GM19467 (cell line): ENCODE data around the gene TPRA1.
"Not testable (repeated sequence)": the region's sequence is repeated elsewhere in the genome, so short reads cannot be mapped to it uniquely, and the experiment has no call there.

Source experiments
- ATAC-seq: cut with Tn5 transposase; IDR thresholded peaks from one replicate; pipeline ENCODE4 v1.9.1; 2021; ENCODE audit warnings: mild to moderate bottlenecking, moderate library complexity; ENCODE audit not compliant: unreplicated experiment

TPRA1 gene

GRCh38 chr3:127616836-127617605 is 26.5 kb upstream of the TPRA1 start:
- ATAC-seq, result no peak

GRCh38 chr3:127615631-127616305 is 25.2 kb upstream of the TPRA1 start:
- no peak for ATAC-seq

DNA sequence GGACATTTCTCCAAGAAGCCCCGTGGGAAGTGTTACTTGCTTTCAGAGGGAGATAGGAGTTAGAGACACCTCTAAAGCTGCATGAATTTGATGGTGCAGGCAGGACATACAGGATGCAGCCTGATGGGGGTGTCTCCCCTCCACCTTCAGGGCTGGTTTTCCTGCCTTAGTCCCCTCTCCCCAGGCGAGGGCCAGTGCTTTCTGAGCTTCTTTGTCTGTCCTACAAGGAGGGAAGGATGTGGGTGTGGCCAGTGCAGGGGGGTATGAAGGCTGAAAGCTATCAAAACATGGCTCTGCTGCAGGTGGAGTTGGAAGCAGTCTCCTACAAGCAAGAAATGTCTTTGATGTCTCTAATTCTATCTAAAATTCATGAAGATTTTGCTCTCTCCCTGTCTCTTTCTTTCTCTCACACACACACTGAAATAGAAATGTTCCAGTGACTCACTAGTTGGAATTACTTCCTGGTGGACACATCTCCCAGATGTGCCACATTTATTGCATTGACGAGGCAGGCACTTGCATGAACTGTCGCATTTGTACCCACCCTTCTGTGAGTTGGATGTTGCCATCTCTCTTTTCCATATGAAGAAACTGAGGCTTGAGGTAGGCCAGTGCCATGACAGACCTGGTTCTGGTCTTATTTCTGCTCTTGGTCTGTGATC is 24.5 kb upstream of the TPRA1 start:
- ATAC-seq, result no peak

DNA sequence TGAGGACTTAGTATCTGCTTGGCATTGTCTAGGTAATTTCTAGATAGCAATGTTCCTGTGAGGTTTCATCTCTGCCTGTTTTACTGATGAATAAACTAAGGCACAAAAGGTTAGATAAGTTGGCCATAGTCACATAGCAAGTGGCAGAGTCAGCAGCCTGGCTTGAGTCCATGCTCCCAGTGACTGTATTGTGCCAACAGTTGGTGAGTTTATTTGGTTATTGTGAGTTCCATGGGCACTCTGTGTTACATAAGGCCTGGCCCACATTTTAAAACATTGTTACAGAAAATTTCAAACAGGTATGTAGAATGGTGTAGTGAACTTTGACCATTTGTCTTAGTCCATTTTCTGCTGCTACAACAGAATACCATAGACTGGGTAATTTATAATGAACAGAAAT is 22.9 kb upstream of the TPRA1 start:
- no peak for ATAC-seq

- no peak for ATAC-seq
Measured at GRCh38 chr3:127612966-127613365, 22.4 kb upstream of the TPRA1 start.

DNA sequence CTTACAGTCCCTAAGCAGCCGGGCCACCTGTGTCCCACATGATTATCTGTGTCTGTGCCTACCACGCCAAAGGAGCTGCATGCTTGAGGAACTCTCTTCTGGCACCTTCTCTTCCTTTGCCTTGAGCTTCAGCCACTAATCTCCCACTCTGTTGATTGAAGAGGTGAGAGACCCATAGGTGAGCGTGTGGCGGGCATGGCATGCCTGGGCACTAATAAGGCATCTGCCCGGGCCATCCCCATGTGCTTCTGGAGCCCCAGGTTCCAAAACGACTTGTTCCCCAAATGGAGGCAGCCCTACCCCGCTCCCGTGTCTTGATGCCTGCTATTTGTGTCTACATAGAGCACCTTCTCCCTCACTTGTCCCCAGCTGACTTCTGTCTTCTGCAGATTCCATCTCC is 20.7 kb upstream of the TPRA1 start:
- ATAC-seq, result no peak

DNA sequence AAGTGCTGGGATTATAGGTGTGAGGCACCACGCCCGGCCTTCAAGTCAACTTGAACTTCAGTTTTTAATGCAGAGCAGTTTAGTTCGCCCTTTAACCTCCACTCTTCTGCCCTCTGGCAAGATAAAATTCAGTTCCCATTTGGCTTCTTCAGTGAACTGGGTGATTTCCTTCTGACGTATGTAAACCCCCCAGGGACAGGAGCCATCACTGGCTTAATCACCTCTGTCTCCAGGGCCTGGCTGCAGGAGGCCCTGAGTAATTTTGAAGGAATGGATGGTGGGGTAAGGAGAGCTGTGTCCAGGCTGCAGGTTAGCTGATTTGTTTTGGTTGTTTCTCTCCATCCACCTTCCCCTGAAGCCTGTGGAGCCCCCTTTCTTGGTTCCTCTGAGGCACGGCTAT is 19.6 kb upstream of the TPRA1 start:
- no peak for ATAC-seq

DNA sequence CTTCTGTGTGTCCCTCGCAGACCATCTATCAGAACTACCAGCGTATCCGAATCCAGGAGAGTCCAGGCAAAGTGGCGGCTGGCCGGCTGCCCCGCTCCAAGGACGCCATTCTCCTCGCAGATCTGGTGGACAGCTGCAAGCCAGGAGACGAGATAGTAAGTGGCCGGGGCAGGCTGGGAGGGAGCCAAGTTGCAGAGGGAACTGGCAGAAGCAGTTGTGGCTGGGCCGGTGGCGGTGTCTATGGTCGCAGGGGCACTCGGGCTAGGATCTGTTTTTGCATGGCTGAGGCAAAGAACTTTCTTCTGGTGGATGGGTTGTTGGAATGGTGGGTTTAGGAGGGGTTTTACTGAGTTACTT is 17.8 kb upstream of the TPRA1 start:
- no peak for ATAC-seq

- no peak for ATAC-seq
Measured at GRCh38 chr3:127607675-127608361, 17.3 kb upstream of the TPRA1 start.

DNA sequence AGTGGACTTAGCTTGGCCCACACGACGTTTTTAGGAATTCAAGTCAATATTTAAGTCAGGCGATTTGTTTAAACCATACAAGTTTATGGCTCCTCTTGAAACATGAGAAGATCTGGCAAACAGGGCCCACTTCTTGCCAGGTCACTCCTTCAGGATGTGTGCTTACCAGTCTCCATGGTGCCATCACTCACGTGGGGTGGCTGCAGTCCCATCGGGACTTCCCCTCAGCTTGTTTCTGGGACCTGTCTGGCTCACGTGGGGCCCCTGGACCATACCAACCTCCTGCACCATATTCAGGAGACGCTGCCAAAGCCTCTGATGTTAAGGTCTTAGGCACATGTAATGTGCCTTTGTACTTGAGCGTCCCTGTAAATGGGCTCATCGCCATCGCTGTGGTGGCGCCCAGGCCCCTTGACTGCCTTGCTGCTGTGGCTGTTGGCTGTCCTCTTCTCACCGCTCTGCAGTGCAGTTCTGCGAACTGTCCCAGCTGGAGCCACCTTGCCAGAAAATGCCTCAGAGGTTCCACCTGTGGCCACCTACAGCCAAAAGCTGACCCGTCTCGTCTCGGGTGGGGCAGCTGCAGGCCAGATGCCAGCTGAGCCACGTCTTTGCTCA is 16.6 kb upstream of the TPRA1 start:
- ATAC-seq, result no peak

DNA sequence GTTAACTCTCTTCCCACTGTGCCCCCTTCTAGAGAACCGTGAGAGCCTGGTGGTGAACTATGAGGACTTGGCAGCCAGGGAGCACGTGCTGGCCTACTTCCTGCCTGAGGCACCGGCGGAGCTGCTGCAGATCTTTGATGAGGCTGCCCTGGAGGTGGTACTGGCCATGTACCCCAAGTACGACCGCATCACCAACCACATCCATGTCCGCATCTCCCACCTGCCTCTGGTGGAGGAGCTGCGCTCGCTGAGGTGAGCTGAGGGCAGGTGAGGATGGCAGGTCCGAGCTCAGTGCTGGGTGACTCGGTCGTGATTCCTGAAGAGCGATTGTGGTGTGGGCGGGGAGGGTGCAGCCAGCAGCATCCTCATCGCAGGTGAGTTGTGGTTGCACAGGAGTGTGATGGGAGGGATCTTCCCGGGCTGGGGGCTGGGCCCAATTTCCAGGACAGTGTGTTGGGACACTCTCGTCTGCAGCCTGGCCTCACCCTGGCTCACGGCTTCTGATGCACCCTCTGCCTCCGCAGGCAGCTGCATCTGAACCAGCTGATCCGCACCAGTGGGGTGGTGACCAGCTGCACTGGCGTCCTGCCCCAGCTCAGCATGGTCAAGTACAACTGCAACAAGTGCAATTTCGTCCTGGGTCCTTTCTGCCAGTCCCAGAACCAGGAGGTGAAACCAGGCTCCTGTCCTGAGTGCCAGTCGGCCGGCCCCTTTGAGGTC is 15.7 kb upstream of the TPRA1 start:
- ATAC-seq, result no peak

- not testable (repeated sequence) for ATAC-seq
Measured at GRCh38 chr3:127605547-127605946, 15.0 kb upstream of the TPRA1 start.

DNA sequence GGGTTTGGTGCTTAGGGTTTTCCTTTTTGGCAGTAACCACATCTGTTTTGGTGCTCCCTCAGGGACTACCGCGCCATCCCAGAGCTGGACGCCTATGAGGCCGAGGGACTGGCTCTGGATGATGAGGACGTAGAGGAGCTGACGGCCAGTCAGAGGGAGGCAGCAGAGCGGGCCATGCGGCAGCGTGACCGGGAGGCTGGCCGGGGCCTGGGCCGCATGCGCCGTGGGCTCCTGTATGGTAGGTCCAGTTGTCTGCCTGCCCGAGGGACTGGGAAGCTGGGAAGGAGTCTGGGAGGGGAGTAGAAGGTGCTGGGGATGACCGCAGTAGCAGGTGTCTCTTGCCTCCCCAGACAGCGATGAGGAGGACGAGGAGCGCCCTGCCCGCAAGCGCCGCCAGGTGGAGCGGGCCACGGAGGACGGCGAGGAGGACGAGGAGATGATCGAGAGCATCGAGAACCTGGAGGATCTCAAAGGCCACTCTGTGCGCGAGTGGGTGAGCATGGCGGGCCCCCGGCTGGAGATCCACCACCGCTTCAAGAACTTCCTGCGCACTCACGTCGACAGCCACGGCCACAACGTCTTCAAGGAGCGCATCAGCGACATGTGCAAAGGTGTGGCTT is 14.1 kb upstream of the TPRA1 start:
- ATAC-seq, result no peak

- no peak for ATAC-seq
Measured at GRCh38 chr3:127604035-127604434, 13.5 kb upstream of the TPRA1 start.

- ATAC-seq, result no peak
Measured at GRCh38 chr3:127600749-127601456, 10.4 kb upstream of the TPRA1 start.

DNA sequence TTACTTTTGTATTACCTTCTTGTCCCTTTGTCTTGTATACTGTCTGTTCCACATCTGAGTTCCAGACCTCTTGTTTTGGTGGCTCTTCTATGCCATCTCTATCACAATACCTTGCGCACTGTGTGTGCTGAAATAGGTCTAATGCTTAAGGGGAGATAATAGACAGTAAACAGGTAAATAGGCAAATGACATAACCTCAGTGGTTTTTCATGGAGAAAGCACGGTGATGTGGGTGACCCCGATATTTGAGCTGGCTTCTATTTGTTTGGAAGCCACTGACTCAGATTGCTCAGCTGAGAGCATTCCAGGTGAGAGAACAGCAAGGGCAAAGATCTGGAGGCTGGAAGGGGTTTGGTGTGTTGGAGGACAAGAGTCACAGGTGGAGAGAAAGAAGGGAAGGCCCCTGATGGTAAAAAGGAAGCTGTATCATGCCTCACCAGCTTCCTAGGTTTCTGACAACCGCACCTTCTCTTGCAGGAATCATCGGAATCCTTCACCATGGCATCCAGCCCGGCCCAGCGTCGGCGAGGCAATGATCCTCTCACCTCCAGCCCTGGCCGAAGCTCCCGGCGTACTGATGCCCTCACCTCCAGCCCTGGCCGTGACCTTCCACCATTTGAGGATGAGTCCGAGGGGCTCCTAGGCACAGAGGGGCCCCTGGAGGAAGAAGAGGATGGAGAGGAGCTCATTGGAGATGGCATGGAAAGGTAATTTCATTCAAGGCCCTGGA is 8.5 kb upstream of the TPRA1 start:
- no peak for ATAC-seq

GRCh38 chr3:127597020-127597771 is 6.7 kb upstream of the TPRA1 start:
- ATAC-seq, result no peak

GRCh38 chr3:127595303-127595702 is 4.8 kb upstream of the TPRA1 start:
- ATAC-seq, result no peak
